ENCODE measurements around the gene TXNDC2. TPM values are rescaled to one million over a fixed set of nuclear protein-coding genes. Genes with fewer than 3 reads are reported as not detected.

The TXNDC2 gene
- total and polyA plus RNA-seq, 2 of the 4 experiments (the other 2 are of a cell fraction), result 0.18 TPM; not detected in 1

DNA sequence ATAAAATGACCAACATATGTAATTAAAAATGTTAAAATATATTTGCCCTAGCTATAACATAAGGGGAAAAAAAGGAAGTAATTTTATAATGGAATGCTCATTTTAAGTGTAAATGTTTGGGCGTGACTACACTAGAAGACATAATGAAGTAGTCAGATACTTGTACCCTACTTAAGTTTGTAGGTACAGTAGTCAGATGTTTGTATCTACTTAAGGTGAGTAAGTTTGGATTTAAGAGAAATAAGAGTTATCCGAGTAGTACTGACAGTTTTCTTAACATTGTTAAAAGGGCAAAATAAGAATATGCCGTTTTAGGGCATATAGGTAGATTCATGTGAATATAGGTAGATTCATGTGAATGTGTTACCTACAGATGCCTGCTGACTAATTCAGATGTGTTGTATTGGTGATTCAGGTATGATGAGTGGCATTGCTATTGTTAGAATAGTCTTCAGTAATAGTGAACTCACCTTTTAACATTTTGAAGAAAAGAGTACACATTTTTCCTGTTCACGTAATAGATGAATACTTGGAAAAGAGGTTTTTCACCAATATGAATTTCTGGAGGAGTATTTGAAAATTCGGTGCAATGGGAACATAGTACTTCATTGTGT lies 43.0 kb downstream of the TXNDC2 start:
- in situ Hi-C loops (cut with MboI; ENCODE audit: low sequenced_read_pairs) (loop anchor here (25.0 kb wide), 1 partner anchor 216 kb away; the partner anchor contains the start of gene RAB31), dilution Hi-C loops (cut with HindIII; ENCODE audit: low sequenced_read_pairs, unreplicated experiment) (no loop called here), intact Hi-C loops (cut with micrococcal nuclease) (loop anchor here (5.0 kb wide), 1 partner anchor 336 kb away; no protein-coding TSS in a partner anchor)
- Histone ChIP-seq H3K9me3 (ENCODE audit: control insufficient read depth, insufficient read depth, low read length) (no peaks in the 10 kb centered on the region), H4K8ac (ENCODE audit: low read depth in 2 of 2, low read length in 2 of 2) (no peak overlapping the region), H3K27me3 (ENCODE audit: control insufficient read depth, insufficient read depth, low read length) (no peaks in the 10 kb centered on the region), H2AK5ac (ENCODE audit: low read depth, low read length) (no peak overlapping the region), H4K91ac (ENCODE audit: insufficient read depth, low read depth, low read length) (no peak overlapping the region), H3K4me2 (ENCODE audit: low read depth, low read length) (no peak overlapping the region), H3K36me3 (ENCODE audit: control insufficient read depth, insufficient read depth, low read length) (peaks cover 6% of the 10 kb centered on the region), H2AFZ (replicated peaks; ENCODE audit: low read length, poor library complexity) (no peak overlapping the region), H3K27ac (ENCODE audit: insufficient read depth, low read length) (no peak overlapping the region), H2BK5ac (ENCODE audit: low read depth, low read length, poor library complexity, severe bottlenecking) (no peak overlapping the region), H3K14ac (replicated peaks; ENCODE audit: low read depth, low read length) (no peak overlapping the region), H2AK9ac (replicated peaks; ENCODE audit: low read depth, low read length, poor library complexity) (no peak overlapping the region), H2BK15ac (ENCODE audit: low read depth, low read length) (no peak overlapping the region), H3K9ac (ENCODE audit: low read depth, low read length) (no peak overlapping the region), H3K18ac (ENCODE audit: low read depth, low read length) (no peak overlapping the region), H3K4me3 (ENCODE audit: insufficient read depth, low read depth, low read length) (no peak overlapping the region), H2BK120ac (ENCODE audit: low read depth, low read length) (no peak overlapping the region), H3K23ac (ENCODE audit: low read depth, low read length) (no peak overlapping the region), H4K5ac (ENCODE audit: low read depth, low read length) (no peak overlapping the region), H3K4ac (ENCODE audit: low read depth, low read length) (no peak overlapping the region), H3K79me1 (ENCODE audit: low read depth in 1 of 2, low read length in 2 of 2) (peaks cover 6 to 59% of the 10 kb centered on the region in 2 experiments), H3K4me1 (ENCODE audit: control insufficient read depth, insufficient read depth, low read length) (peaks cover 5% of the 10 kb centered on the region), H4K20me1 (ENCODE audit: insufficient read depth, low read length) (peaks cover 90% of the 10 kb centered on the region), H3K56ac (ENCODE audit: extremely low read depth, insufficient read depth, low read length) (no peak overlapping the region), H2BK20ac (ENCODE audit: low read depth, low read length) (no peak overlapping the region), H3K9me1 (ENCODE audit: insufficient read depth, low read length) (peaks cover 18% of the 10 kb centered on the region)
- no TSS peak for BruUV-seq (replicated peaks)
- POLR2A ChIA-PET (ENCODE audit: unreplicated experiment), result no interaction called here
- ATAC-seq (ENCODE audit: low read depth) (no peak), DNase-seq (no peak)
- 100% methylated on average over 2 of the region's 5 CpGs; no CpG with 5 or more reads in 1 of the 2 experiments for WGBS, 2 experiments (ENCODE audit: extremely low coverage in 2 of 2, insufficient read length in 1 of 2)
- TF ChIP-seq, protein P1, sequence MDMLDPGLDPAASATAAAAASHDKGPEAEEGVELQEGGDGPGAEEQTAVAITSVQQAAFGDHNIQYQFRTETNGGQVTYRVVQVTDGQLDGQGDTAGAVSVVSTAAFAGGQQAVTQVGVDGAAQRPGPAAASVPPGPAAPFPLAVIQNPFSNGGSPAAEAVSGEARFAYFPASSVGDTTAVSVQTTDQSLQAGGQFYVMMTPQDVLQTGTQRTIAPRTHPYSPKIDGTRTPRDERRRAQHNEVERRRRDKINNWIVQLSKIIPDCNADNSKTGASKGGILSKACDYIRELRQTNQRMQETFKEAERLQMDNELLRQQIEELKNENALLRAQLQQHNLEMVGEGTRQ (IDR thresholded peaks at IDR 0.05; ENCODE audit: low read depth, low read length), result no peak
- TF ChIP-seq RAD21 (IDR thresholded peaks at IDR 0.05; ENCODE audit: low read length) (no peak), BHLHE40 (IDR thresholded peaks at IDR 0.05; ENCODE audit: low read depth, low read length) (no peak)
- CTCF ChIA-PET, result no interaction called here
